Stimulated activated CD4-positive, alpha-beta T cell treated with anti-CD3 and anti-CD28 coated beads, Interleukin-12 subunit alpha, Interleukin-12 subunit beta, amount 100 ng/mL, for 4 hours (primary cell): ENCODE results near the gene ZRANB1.

Source experiments
- DNase-seq: peaks from one replicate; pipeline ENCODE4 v3.0.0-alpha.2; 2020

Gene ZRANB1

GRCh38 chr10:124996127-124996853 is 54.4 kb downstream of the ZRANB1 start:
- no peak for DNase-seq

- no peak for DNase-seq
Measured at GRCh38 chr10:124996854-124997215, 54.9 kb downstream of the ZRANB1 start.

- no peak for DNase-seq
Measured at GRCh38 chr10:124997306-124997705, 55.4 kb downstream of the ZRANB1 start.

- DNase-seq: no peak
Measured at GRCh38 chr10:124997771-124998623, 56.1 kb downstream of the ZRANB1 start.

GRCh38 chr10:124998624-124999291 is 56.8 kb downstream of the ZRANB1 start:
- DNase-seq: no peak

GRCh38 chr10:124999433-125000365 is 57.8 kb downstream of the ZRANB1 start:
- DNase-seq: no peak

- DNase-seq: no peak
Measured at GRCh38 chr10:125000366-125001312, 58.7 kb downstream of the ZRANB1 start.

- no peak for DNase-seq
Measured at GRCh38 chr10:125001313-125002046, 59.6 kb downstream of the ZRANB1 start.

- no peak for DNase-seq
Measured at GRCh38 chr10:125002047-125002422, 60.1 kb downstream of the ZRANB1 start.

- no peak for DNase-seq
Measured at GRCh38 chr10:125002423-125003145, 60.7 kb downstream of the ZRANB1 start.

GRCh38 chr10:125003146-125003900 is 61.4 kb downstream of the ZRANB1 start:
- DNase-seq: no peak

GRCh38 chr10:125003901-125004467 is 62.1 kb downstream of the ZRANB1 start:
- no peak for DNase-seq

- no peak for DNase-seq
Measured at GRCh38 chr10:125004571-125005311, 62.8 kb downstream of the ZRANB1 start.

GRCh38 chr10:125005312-125006187 is 63.6 kb downstream of the ZRANB1 start:
- DNase-seq: no peak

GRCh38 chr10:125006188-125006680 is 64.3 kb downstream of the ZRANB1 start:
- no peak for DNase-seq

- no peak for DNase-seq
Measured at GRCh38 chr10:125006921-125007426, 65.1 kb downstream of the ZRANB1 start.

- no peak for DNase-seq
Measured at GRCh38 chr10:125007436-125007835, 65.5 kb downstream of the ZRANB1 start.
